OCI-LY7 (cell line): ENCODE measurements around the gene CTNNA1. TPM values are rescaled to one million over a fixed set of nuclear protein-coding genes. Genes with fewer than 3 reads are reported as not detected.

ENCODE experiments used
- BruUV-seq: library from RNA; stranded (reverse); fragments of 400-500 nt; replicated peaks from 2 replicates; lab custom pipeline; 2021; lab: Mats Ljungman, UMichigan
- CTCF ChIA-PET: fragments of 300-600 bp; sonication (Branson Sonifier 250); formaldehyde crosslinking; loops from one replicate; lab custom pipeline; 2022; ENCODE audit warnings: antibody characterized with exemption; ENCODE audit not compliant: unreplicated experiment; lab: Charles Lee
- POLR2A ChIA-PET: fragments of 300-600 bp; sonication (Branson Sonifier 250); formaldehyde crosslinking; loops from one replicate; lab custom pipeline; 2022; ENCODE audit warnings: antibody characterized with exemption; lab: Charles Lee
- DNase-seq: peaks from one replicate; pipeline ENCODE4 v3.0.0-alpha.2; 2015; ENCODE audit warnings: low spot score
- H2AFZ ChIP-seq: fragments of 200-600 bp; sonication (generic), shearing (Covaris generic); 2 replicates; pipeline ENCODE4 v1.6.1; 2014; ENCODE audit warnings: mild to moderate bottlenecking, antibody characterized with exemption, low read length, moderate library complexity
- H3K27ac ChIP-seq: fragments of 200-600 bp; sonication (generic); 2 replicates; pipeline ENCODE4 v1.5.1; 2014; ENCODE audit warnings: mixed run types, low read depth, mild to moderate bottlenecking, moderate library complexity, low read length, inconsistent platforms; ENCODE audit not compliant: poor library complexity, severe bottlenecking
- H3K36me3 ChIP-seq: fragments of 200-600 bp; sonication (generic); 2 replicates; pipeline ENCODE4 v1.6.1; 2014; ENCODE audit warnings: mild to moderate bottlenecking, antibody characterized with exemption, low read length, moderate library complexity, mixed read lengths; ENCODE audit not compliant: insufficient read depth
- H3K4me1 ChIP-seq: fragments of 200-600 bp; sonication (generic); 2 replicates; pipeline ENCODE4 v1.5.1; 2014; ENCODE audit warnings: mild to moderate bottlenecking, low read length; ENCODE audit not compliant: insufficient read depth, poor library complexity, severe bottlenecking
- H3K4me2 ChIP-seq: fragments of 200-600 bp; sonication (generic); 2 replicates; pipeline ENCODE4 v1.6.1; 2014; ENCODE audit warnings: mild to moderate bottlenecking, low read length
- H3K4me3 ChIP-seq: fragments of 200-600 bp; sonication (generic); 2 replicates; pipeline ENCODE4 v1.5.1; 2014; ENCODE audit warnings: mild to moderate bottlenecking, low read depth, low read length; ENCODE audit not compliant: poor library complexity, severe bottlenecking
- H3K79me2 ChIP-seq: fragments of 200-600 bp; sonication (generic); 2 replicates; pipeline ENCODE4 v1.6.1; 2016; ENCODE audit warnings: low read depth, mild to moderate bottlenecking, low read length, moderate library complexity, mixed read lengths; ENCODE audit not compliant: insufficient read depth
- H3K9me2 ChIP-seq: fragments of 200-600 bp; sonication (generic); 2 replicates; pipeline ENCODE4 v1.6.1; 2016; ENCODE audit warnings: mild to moderate bottlenecking, low read length, mixed read lengths; ENCODE audit not compliant: insufficient read depth
- H3K9me3 ChIP-seq: fragments of 200-600 bp; sonication (generic); 2 replicates; pipeline ENCODE4 v1.6.1; 2014; ENCODE audit warnings: mild to moderate bottlenecking, mixed run types, low read length, mixed read lengths
- H4K20me1 ChIP-seq: fragments of 200-600 bp; sonication (generic); 2 replicates; pipeline ENCODE4 v1.6.1; 2014; ENCODE audit warnings: mild to moderate bottlenecking, antibody characterized with exemption, low read length, moderate library complexity, mixed read lengths; ENCODE audit not compliant: insufficient read depth
- CTCF ChIP-seq: fragments of 200-600 bp; sonication (generic); conservative IDR thresholded peaks from 2 replicates; pipeline ENCODE4 v1.5.1; 2014; ENCODE audit warnings: mild to moderate bottlenecking, antibody characterized with exemption, low read length, moderate library complexity, mixed read lengths
- EZH2phosphoT487 ChIP-seq: fragments of 200-600 bp; sonication (generic); IDR thresholded peaks from 2 replicates; pipeline ENCODE4 v1.6.1; 2018; ENCODE audit warnings: low read depth, borderline replicate concordance, mild to moderate bottlenecking, mixed run types, antibody characterized with exemption, low read length, moderate library complexity, mixed read lengths
- intact Hi-C: fragments of 100-400 bp; cut with micrococcal nuclease; formaldehyde crosslinking; loops from one replicate; pipeline ENCODE4 v1.10.0; 2022; ENCODE audit not compliant: unreplicated experiment
- total RNA-seq, 2 experiments: library from RNA; depleted of rRNA in 1 of 2; stranded (reverse); fragments of >200 nt in 1 of 2; shearing (Covaris generic) in 1 of 2; gene quantifications; 2 replicates each; pipeline ENCODE4 v1.2.3, GENCODE V29; 2014 to 2022

Gene CTNNA1
- total RNA-seq, 2 experiments from 2014 or later = 40.4 to 42.7 TPM

GRCh38 chr5:138784590-138784989 lies 31.4 kb downstream of the CTNNA1 start:
- Histone ChIP-seq H3K9me3 (no peaks in the 10 kb centered on the region), H4K20me1 (no peaks in the 10 kb centered on the region), H3K27ac (no peak overlapping the region), H3K4me1 (no peaks in the 10 kb centered on the region), H3K36me3 (no peaks in the 10 kb centered on the region), H2AFZ (no peak overlapping the region), H3K9me2 (no peaks in the 10 kb centered on the region), H3K4me2 (no peak overlapping the region), H3K79me2 (no peaks in the 10 kb centered on the region), H3K4me3 (no peak overlapping the region)
- DNase-seq = no peak
- CTCF ChIA-PET = no interaction called here
- TF ChIP-seq CTCF = no peak
- TF ChIP-seq EZH2phosphoT487 = no peak
- BruUV-seq = no TSS peak
- intact Hi-C loops = no loop called here
- POLR2A ChIA-PET = no interaction called here

- H3K9me2 ChIP-seq = no peaks in the 10 kb centered on the region
- ChIA-PET CTCF (interaction anchor here (0.5 to 0.6 kb wide), 2 partner anchors 13 to 54 kb away, joined by 3 read pairs; no protein-coding TSS in a partner anchor), POLR2A (interaction anchor here (0.5 to 1.0 kb wide), 2 partner anchors 27 to 37 kb away, joined by 3 to 5 read pairs; no protein-coding TSS in a partner anchor)
- no peaks in the 10 kb centered on the region for H3K36me3 ChIP-seq
- no peaks in the 10 kb centered on the region for H3K9me3 ChIP-seq
- H2AFZ ChIP-seq = no peak overlapping the region
- no TSS peak for BruUV-seq
- H3K4me1 ChIP-seq = no peaks in the 10 kb centered on the region
- intact Hi-C loops = no loop called here
- TF ChIP-seq EZH2phosphoT487 (no peak), CTCF (peak; percentile 88)
- H3K4me3 ChIP-seq = no peak overlapping the region
- H3K79me2 ChIP-seq = no peaks in the 10 kb centered on the region
- H3K27ac ChIP-seq = no peak overlapping the region
- H3K4me2 ChIP-seq = no peak overlapping the region
- no peaks in the 10 kb centered on the region for H4K20me1 ChIP-seq
- DNase-seq = peak; percentile 48
Observed at GRCh38 chr5:138789771-138790242, 36.6 kb downstream of the CTNNA1 start.

- Histone ChIP-seq H2AFZ (no peak overlapping the region), H3K79me2 (no peaks in the 10 kb centered on the region), H3K4me3 (no peak overlapping the region), H3K36me3 (no peaks in the 10 kb centered on the region), H3K4me2 (no peak overlapping the region), H4K20me1 (no peaks in the 10 kb centered on the region), H3K27ac (no peak overlapping the region), H3K9me3 (no peaks in the 10 kb centered on the region), H3K4me1 (no peaks in the 10 kb centered on the region), H3K9me2 (no peaks in the 10 kb centered on the region)
- DNase-seq = no peak
- ChIA-PET POLR2A (no interaction called here), CTCF (interaction anchor here (0.5 kb wide), 1 partner anchor 328 kb away, joined by 4 read pairs; no protein-coding TSS in a partner anchor)
- TF ChIP-seq EZH2phosphoT487 (no peak), CTCF (no peak)
- BruUV-seq = no TSS peak
- intact Hi-C loops = no loop called here
Observed at GRCh38 chr5:138790684-138791083, 37.5 kb downstream of the CTNNA1 start.
